SIG-M5 (cell line): Measurements from ENCODE around the gene CDT1.

Experiments
- DNase-seq: peaks from one replicate; lab custom pipeline; 2025; lab: John Stamatoyannopoulos, UW

The CDT1 gene

GRCh38 chr16:88804552-88805339 lies 1.2 kb downstream of the CDT1 start:
- no peak for DNase-seq

- no peak for DNase-seq
These were observed 1.7 kb downstream of the CDT1 start for GRCh38 chr16:88805340-88805715.

- no peak for DNase-seq
These were observed 2.4 kb downstream of the CDT1 start for GRCh38 chr16:88805887-88806393.

- DNase-seq = no peak
These were observed 3.0 kb downstream of the CDT1 start for GRCh38 chr16:88806491-88807111.

GRCh38 chr16:88807142-88807625 lies 3.6 kb downstream of the CDT1 start:
- no peak for DNase-seq

GRCh38 chr16:88807626-88808453 lies 4.3 kb downstream of the CDT1 start:
- no peak for DNase-seq

- DNase-seq = no peak
These were observed 5.6 kb downstream of the CDT1 start for GRCh38 chr16:88809068-88809675.

- no peak for DNase-seq
These were observed 6.1 kb downstream of the CDT1 start for GRCh38 chr16:88809676-88810165.

GRCh38 chr16:88810166-88810911 lies 6.8 kb downstream of the CDT1 start:
- no peak for DNase-seq

GRCh38 chr16:88810912-88811768 lies 7.6 kb downstream of the CDT1 start:
- DNase-seq = no peak

- DNase-seq = no peak
These were observed 8.4 kb downstream of the CDT1 start, which contains the start of gene APRT for GRCh38 chr16:88811769-88812512. APRT (minus strand) TSS chr16:88811928; CDS start chr16:88811899, 29 bp downstream.

- DNase-seq = no peak
These were observed 9.1 kb downstream of the CDT1 start for GRCh38 chr16:88812513-88813268.

GRCh38 chr16:88813269-88814143 lies 9.9 kb downstream of the CDT1 start:
- no peak for DNase-seq

- DNase-seq = no peak
These were observed 10.5 kb downstream of the CDT1 start for GRCh38 chr16:88814144-88814502.

- DNase-seq = no peak
These were observed 11.6 kb downstream of the CDT1 start for GRCh38 chr16:88815227-88815626.

- DNase-seq = no peak
These were observed 12.5 kb downstream of the CDT1 start for GRCh38 chr16:88815901-88816589.
